BJ (cell line): Measurements from ENCODE around the gene AQP10. TPM values are rescaled to one million over a fixed set of nuclear protein-coding genes. Genes with fewer than 3 reads are reported as not detected.

Experiments
- CTCF ChIA-PET: fragments of 350-600 bp; formaldehyde crosslinking; extraction: SDS; loops from one replicate; lab custom pipeline; 2021; ENCODE audit warnings: antibody characterized with exemption, inconsistent platforms; lab: Yijun Ruan, JAX
- POLR2A ChIA-PET: fragments of 300-600 bp; sonication (Branson Sonifier 250); formaldehyde crosslinking; extraction: SDS; loops from one replicate; lab custom pipeline; 2021; ENCODE audit warnings: antibody characterized with exemption; lab: Charles Lee
- DNase-seq: peaks from one replicate; pipeline ENCODE4 v3.0.0-alpha.2; 2011; ENCODE audit warnings: low read depth
- H3K27me3 ChIP-seq: 2 replicates; pipeline ENCODE4 v1.6.0; 2011; ENCODE audit warnings: low read length; ENCODE audit not compliant: control insufficient read depth, insufficient read depth
- H3K36me3 ChIP-seq: 2 replicates; pipeline ENCODE4 v1.5.1; 2011; ENCODE audit warnings: low read length; ENCODE audit not compliant: control insufficient read depth, insufficient read depth
- H3K4me3 ChIP-seq: 2 replicates; pipeline ENCODE4 v1.5.1; 2011; ENCODE audit warnings: low read depth, mild to moderate bottlenecking, control low read depth, low read length
- CTCF ChIP-seq: IDR thresholded peaks from 2 replicates; pipeline ENCODE4 v1.5.1; 2011; ENCODE audit warnings: low read depth, mild to moderate bottlenecking, control low read depth, inconsistent platforms, low read length, moderate library complexity; ENCODE audit not compliant: insufficient read depth
- polyA plus RNA-seq: library from polyadenylated mRNA; depleted of rRNA; stranded (reverse); fragments of >200 nt; gene quantifications from 2 replicates; pipeline ENCODE4 v1.2.3, GENCODE V29; 2011

Gene AQP10
- polyA plus RNA-seq, 1 experiment, result not detected

DNA sequence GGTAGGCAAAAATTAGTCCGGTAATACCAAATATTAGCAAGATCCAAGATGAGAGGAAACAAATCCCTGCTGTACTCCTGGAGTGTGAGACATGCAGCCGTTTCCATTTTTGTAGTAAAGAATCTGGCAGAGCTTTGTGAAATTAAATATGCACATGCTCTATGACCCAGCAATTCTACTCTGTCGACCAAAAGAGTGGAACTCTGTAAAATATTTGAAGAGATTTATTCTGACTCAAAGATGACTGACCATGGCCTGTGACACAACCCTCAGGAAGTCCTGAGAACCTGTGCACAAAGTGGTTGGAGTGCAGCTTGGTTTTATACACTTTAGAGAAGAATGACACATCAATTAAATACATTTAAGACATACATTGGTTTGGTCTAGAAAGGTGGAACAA is 32.2 kb upstream of the AQP10 start:
- CTCF ChIA-PET, result interaction anchor here (1.2 kb wide), 1 partner anchor 37 kb away, joined by 4 read pairs; no protein-coding TSS in a partner anchor
- H3K36me3 ChIP-seq, result no peaks in the 10 kb centered on the region
- DNase-seq, result no peak
- H3K4me3 ChIP-seq, result no peak overlapping the region
- no peak for TF ChIP-seq CTCF
- POLR2A ChIA-PET, result no interaction called here
- no peaks in the 10 kb centered on the region for H3K27me3 ChIP-seq

DNA sequence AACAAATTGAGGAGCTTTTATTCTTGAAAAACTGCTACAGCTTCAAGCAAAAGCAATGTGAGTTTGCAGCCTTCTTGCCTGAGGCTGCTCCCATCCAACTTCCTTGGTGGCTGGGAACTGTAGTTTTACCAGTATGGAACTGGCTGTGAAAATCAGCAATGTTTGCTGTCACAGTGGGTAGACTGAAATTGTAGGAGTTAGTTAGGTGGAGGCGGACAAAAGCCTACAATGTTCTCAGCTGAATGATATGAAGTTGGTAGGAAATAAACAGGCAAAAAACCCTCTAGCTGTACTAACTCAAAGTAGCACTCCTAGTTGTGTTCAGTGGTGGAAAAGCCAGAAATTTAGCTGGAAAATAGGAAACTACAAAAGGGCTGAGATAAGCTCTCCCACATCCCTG is 30.0 kb upstream of the AQP10 start:
- Histone ChIP-seq H3K36me3 (no peaks in the 10 kb centered on the region), H3K4me3 (no peak overlapping the region), H3K27me3 (no peaks in the 10 kb centered on the region)
- ChIA-PET POLR2A (no interaction called here), CTCF (interaction anchor here (0.9 to 1.8 kb wide), 4 partner anchors 10 to 39 kb away, joined by 3 to 5 read pairs (median 3); no protein-coding TSS in a partner anchor)
- no peak for TF ChIP-seq CTCF
- DNase-seq, result no peak

DNA sequence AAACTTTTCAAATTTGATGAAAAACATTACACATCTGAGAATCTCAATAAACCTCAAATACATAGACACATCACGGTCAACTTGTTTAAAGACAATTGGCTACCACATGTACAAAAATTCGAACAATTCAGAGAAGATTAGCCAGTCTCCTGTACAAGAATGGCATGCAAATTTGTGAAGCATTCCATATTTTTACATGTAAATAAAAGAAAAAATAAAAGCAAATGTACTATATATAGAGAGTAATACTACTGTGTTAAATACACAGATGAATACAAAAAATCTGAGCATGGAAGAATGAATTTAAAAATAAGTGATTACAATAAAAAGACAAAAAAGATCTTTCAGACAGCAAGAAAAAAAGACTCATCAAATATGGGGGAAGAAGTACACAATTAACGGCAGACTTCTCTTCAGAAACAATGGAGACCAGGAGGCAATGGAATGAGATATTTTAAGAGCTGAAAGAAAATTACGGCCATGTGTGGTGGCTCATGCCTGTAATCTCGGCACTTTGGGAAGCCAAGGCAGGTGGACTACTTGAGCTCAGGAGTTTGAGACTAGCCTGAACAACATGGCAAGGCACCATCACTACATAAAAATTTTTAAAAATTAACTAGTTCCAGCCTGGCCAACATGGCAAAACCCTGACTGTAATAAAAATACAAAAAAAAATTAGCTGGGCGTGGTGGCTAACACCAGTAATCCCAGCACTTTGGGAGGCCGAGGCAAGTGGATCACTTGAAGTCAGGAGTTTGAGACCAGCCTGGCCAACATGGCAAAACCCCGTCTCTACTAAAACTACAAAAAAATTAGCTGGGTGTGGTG is 25.3 kb upstream of the AQP10 start:
- POLR2A ChIA-PET, result no interaction called here
- no peak for TF ChIP-seq CTCF
- CTCF ChIA-PET, result interaction anchor here (0.6 to 0.7 kb wide), 2 partner anchors 10 to 22 kb away, joined by 3 read pairs; no protein-coding TSS in a partner anchor
- Histone ChIP-seq H3K4me3 (no peak overlapping the region), H3K36me3 (no peaks in the 10 kb centered on the region), H3K27me3 (no peaks in the 10 kb centered on the region)
- no peak for DNase-seq

GRCh38 chr1:154301582-154301981 is 19.3 kb upstream of the AQP10 start:
- CTCF ChIA-PET, result interaction anchor here (1.5 kb wide), 1 partner anchor 17 kb away, joined by 3 read pairs; no protein-coding TSS in a partner anchor
- Histone ChIP-seq H3K4me3 (no peak overlapping the region), H3K27me3 (no peaks in the 10 kb centered on the region), H3K36me3 (no peaks in the 10 kb centered on the region)
- POLR2A ChIA-PET, result no interaction called here
- no peak for DNase-seq
- no peak for TF ChIP-seq CTCF

DNA sequence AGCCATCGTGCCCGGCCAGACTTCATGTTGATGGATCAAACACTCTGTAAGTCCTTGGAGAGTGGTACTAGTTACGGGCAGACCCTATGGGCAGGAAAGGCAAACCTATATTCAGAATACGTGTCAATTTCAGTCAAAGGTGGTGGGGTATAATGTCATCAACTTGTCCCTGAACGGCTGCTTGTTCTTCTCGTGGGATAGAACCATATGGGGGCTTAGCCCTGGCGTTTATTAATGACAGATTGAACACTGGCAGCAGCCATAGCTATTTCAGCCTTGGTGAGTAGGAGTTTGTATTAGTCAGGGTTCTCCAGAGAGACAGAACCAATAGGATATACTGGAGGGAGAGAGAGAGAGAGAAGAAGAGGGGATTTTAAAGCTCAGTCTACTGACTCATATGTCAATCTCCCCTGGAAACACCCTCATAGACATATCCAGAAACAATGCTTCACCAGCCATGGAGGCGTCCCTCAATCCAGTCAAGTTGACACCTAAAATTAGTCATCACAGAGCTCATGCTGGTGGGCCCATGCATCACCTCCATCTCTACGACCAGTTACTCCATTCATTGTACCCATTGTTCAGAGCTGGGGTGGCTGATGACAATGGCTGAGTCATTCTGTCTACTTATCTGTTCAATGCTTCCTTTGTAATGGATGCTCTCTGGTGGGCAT is 16.1 kb upstream of the AQP10 start:
- POLR2A ChIA-PET, result no interaction called here
- CTCF ChIA-PET, result interaction anchor here (1.0 to 1.4 kb wide), 3 partner anchors 14 to 30 kb away, joined by 3 to 4 read pairs (median 3); no protein-coding TSS in a partner anchor
- no peak for DNase-seq

More for the DNA sequence above, 16.1 kb upstream of the AQP10 start:
- no peak for TF ChIP-seq CTCF
- H3K4me3 ChIP-seq, result no peak overlapping the region
- H3K27me3 ChIP-seq, result no peaks in the 10 kb centered on the region
- no peaks in the 10 kb centered on the region for H3K36me3 ChIP-seq
